Activated CD4-positive, CD25-positive, alpha-beta regulatory T cell treated with anti-CD3 and anti-CD28 coated beads, Interleukin-2, amount 50 U/mL, for 72 hours (primary cell): Measurements from ENCODE around the gene WDR12.
A peak's percentile ranks its signal among the peaks of the same experiment; 100 is the strongest.
"Not testable (repeated sequence)": the region's sequence is repeated elsewhere in the genome, so short reads cannot be mapped to it uniquely, and the experiment has no call there.

Experiments used
- DNase-seq: peaks from one replicate; pipeline ENCODE4 v3.0.0; 2021

WDR12 gene

GRCh38 chr2:202911512-202912341, at the start of gene WDR12, which contains the start of gene CARF:
Gene WDR12, minus strand, starts transcription at chr2:202911673. Its CDS starts 197 bp downstream, at chr2:202911476.
Gene CARF, plus strand, starts transcription at chr2:202912275. Its CDS starts 29,628 bp downstream, at chr2:202941903.
- DNase-seq, result peak; percentile 86

DNA sequence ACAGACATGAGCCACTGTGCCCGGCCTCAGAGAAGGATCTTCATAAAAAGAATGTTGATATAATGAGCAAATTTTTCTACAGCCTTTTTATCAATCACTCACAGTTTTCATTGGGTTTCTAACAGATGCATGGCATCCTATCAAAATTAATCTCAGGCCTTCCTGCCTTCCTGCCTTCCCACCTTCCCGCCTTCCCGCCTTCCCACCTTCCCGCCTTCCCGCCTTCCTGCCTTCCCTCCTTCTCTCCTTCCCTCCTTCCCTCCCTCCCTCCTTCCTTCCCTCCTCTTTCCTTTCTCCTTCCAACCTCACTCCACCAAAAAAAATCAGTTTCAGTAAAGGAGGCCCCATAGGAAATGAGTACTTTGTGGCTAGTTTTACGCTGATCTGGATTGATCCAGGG, 49.1 kb upstream of the WDR12 start:
- DNase-seq, result no peak

- no peak for DNase-seq
Measured at GRCh38 chr2:202950592-202950991, 39.1 kb upstream of the WDR12 start.

DNA sequence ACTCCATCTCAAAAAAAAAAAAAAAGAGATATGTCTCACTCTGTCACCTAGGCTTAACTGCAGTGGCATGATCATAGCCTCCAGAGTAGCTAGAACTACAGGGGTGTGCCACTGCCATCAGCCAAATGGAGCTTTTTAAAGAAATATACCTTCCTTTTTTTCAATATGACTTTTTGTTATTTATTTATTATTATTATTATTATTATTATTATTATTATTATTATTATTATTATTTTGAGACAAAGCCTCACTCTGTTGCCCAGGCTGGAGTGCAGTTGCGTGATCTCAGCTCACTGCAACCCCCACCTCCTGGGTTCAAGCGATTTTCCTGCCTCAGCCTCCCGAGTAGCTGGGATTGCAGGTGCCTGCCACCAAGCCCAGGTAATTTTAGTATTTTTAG, 37.9 kb upstream of the WDR12 start:
- DNase-seq, result not testable (repeated sequence)

- DNase-seq, result no peak
Measured at GRCh38 chr2:202945497-202945896, 34.0 kb upstream of the WDR12 start.

DNA sequence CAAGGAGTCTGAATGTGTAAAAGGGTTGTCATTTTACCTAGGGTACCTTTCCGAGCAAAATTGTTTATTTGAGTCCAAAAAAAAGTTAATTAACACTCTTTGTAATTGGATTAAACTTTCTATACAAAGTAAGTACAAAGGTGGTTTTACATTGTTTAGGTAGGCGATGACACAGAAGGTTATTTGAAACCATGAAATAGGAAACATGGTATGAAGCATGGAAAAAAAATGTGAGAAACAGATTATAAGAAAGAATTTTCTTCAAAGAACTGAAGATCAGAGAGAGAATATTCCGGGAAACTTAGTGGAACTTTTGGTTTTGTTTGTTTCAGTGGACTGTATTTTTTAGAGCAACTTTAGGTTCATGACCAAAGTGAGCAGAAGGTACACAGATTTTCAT, 33.3 kb upstream of the WDR12 start:
- DNase-seq, result no peak

GRCh38 chr2:202944408-202944807, 32.9 kb upstream of the WDR12 start:
- DNase-seq, result no peak

DNA sequence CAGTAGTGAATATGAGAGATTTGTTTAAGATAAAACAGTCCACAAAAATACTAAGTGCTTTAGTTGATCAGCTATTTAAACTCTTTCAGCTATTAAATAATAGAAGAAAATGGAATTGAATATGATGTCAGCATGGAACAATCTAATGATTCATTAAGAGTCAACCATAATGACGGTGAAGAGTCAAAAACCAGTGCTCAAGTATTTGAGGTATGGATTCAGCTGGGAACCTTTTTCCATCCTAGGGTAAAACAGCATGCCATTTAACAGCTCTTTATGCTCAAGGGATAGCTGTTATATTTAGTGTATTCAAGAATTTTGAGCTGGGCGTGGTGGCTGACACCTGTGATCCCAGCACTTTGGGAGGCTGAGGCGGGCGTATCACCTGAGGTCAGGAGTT, 30.3 kb upstream of the WDR12 start:
- no peak for DNase-seq

GRCh38 chr2:202938960-202939359, 27.5 kb upstream of the WDR12 start:
- no peak for DNase-seq

GRCh38 chr2:202934456-202934855, 23.0 kb upstream of the WDR12 start:
- DNase-seq, result no peak

GRCh38 chr2:202933958-202934357, 22.5 kb upstream of the WDR12 start:
- DNase-seq, result no peak

DNA sequence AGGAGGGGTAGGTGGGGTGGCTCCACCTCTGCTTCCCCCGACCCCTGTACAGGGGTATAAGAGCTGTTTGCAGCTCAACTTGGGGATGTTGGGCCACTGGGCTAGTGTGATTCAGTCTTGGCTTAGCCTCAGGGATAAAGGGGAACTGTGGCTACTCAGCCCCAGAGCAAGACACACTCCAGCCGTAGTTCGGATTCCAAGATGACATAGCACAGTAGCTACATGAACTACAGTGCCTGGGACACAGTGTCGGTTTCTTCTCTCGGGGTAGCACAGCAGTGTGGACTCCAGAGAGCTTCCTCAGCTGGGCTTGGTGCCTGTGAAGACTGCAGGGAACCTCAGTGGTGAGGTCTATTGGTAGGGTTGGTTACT, 21.7 kb upstream of the WDR12 start:
- DNase-seq, result no peak

DNA sequence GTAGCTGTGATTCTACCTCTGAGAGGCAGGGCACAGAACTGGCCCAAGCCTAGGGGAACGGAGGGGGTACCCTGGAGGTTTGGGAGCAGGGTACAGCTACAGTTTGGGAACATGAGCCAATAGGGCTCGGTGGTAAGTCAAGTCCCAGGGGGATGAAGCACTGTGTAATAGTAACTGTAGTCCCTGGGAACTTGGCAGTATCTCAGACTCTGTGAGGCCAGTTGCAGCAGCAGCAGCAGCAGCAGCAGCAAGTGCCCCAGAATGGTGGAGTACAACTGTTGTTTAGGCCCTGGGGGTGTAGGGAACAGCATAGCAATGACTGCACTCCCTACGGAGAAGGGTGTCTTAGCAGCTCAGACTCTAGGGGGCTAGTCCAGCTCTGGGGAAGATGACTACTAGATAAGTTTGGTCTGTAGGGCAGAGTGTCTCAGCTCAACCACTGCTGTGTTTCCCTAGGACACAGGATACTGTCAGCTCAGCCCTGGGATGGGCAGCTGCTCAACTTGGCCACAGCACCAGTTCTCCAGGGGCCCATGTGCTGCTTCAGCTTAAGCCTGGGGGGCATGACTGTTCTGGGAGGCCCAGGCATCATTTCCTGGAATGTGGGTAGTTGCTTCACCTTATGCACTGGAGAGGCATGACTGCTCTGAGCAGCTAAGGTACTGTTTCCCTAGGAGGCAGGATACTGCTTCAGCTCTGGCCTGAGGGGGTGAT, 21.1 kb upstream of the WDR12 start:
- no peak for DNase-seq

GRCh38 chr2:202918860-202919259, 7.4 kb upstream of the WDR12 start:
- DNase-seq, result no peak

DNA sequence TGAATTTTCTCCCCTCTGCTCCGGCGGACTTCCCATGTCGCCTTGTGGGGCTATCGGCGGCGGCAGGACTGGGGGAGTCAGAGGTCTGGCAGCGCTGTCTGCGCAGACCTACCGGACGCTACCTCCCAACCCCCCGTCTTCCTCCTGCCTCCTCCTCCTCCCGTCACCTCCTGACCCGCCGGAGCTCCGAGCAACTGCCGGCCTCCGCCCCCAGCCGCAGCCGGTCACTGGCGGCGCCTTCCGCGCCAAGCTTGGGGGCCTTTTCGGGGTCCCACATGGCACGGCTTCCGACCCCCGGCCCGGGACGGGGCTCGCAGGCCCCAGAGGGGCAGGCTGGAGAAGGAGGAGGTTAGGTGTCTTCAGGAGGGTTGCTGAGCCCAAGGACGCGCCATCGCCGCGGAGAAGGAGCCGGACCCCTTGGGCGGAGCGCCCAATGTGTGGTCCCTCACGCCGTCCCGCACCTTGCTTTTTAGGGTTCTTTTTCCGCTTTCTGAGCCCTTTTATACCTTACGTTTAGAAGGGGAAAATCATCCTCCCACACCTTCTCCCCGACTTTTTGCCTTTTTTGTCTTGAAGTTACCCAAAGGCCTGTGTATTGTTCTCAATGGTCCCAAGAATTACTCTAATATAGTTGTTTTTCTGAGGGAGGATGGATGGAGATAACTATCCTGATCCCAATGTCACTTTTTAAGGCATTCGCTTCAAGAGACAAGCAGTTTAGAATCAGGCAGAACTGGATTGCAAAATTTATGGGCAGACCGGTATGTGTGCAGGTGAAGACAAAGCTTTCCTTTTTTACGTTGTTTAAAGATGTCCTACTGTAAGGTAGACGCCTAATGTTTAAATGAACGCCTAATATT, 1.1 kb upstream of the WDR12 start:
- peak; percentile 42 for DNase-seq

- DNase-seq, result peak; percentile 35
Measured at GRCh38 chr2:202911203-202911511, 316 bp downstream of the WDR12 start.

GRCh38 chr2:202910698-202911097, 775 bp downstream of the WDR12 start:
- DNase-seq, result no peak

GRCh38 chr2:202910250-202910649, 1.2 kb downstream of the WDR12 start:
- DNase-seq, result not testable (repeated sequence)

DNA sequence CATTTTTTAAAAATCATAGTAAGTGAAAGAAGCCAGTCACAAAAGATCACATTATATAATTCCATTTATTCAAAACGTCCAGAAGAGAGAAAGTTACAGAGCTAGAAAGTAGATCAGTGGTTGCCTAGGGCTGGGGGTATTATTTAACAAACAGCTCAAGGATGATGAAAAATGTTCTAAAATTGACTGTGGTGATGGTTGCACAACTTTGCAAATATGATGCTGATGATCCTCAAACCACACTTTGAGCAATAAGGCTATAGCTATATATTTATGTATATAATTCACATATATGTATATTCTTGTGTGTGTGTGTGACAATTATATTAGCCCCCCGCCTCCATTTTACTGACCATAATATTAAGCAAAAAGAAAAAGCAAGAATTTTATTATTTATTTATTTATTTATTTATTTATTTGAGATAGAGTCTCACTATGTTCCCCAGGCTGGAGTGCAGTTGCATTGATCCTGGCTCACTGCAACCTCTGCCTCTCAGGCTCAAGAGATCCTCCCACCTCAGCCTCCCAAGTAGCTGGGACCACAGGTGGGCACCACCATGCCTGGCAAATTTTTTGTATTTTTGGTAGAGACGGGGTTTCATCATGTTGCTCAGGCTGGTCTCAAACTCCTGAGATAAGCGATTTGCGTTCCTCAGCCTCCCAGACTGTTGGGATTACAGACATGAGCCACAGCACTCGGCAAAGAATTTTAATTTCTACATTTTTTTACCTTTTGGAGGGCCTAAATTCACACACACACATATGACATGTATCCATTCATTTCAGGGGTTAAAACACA, 1.9 kb downstream of the WDR12 start:
- no peak for DNase-seq

DNA sequence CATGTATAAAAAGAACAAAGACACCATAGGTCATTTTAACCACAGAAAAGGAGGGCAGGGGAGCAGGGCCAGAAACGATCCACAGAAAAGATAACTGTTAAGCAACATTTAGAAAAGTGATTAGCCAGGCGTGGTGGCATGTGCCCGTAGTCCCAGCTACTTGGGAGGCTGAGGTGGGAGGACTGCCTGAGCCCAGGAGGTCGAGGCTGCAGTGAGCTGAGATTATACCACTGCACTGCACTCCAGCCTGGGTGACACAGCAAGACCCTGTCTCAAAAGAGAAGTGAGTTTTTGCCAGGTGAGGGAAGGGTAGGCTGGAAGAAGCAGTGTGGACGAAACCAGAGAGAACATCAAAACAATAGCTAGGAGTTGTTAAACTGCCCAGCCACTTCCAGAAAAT, 3.3 kb downstream of the WDR12 start:
- no peak for DNase-seq

GRCh38 chr2:202905507-202905906, 6.0 kb downstream of the WDR12 start:
- not testable (repeated sequence) for DNase-seq

- DNase-seq, result no peak
Measured at GRCh38 chr2:202885190-202885589, 26.3 kb downstream of the WDR12 start.
